Heart left ventricle (tissue), 16 donors: ENCODE measurements around the gene CDH13. TPM values are rescaled to one million over a fixed set of nuclear protein-coding genes. Genes with fewer than 3 reads are reported as not detected.

Experiments
- ATAC-seq, 4 donors: fragments of 200-7000 bp; cut with Tn5 transposase; one replicate each; pipeline ENCODE4 v1.9.1; 2020 to 2022; ENCODE audit warnings: moderate library complexity in 4 of 4, mild to moderate bottlenecking in 3 of 4, moderate number of reproducible peaks in 1 of 4
- DNase-seq, 5 donors: peaks; one replicate each; pipeline ENCODE4 v3.0.0-alpha.2; 2020
- H3K27ac ChIP-seq, 12 donors: fragments of 200-600 bp; sonication (generic) in 4 of 12; one replicate each; pipeline versions ENCODE4 v1.5.0 to v1.8.0; 2016 to 2022; ENCODE audit warnings: mild to moderate bottlenecking in 2 of 12
- H3K27me3 ChIP-seq, 9 donors: fragments of 200-600 bp; sonication (generic) in 2 of 9; one replicate each; pipeline versions ENCODE4 v1.5.1 to v1.8.0; 2016 to 2022; ENCODE audit warnings: mild to moderate bottlenecking in 3 of 9
- H3K36me3 ChIP-seq, 9 donors: fragments of 200-600 bp; sonication (generic) in 2 of 9; one replicate each; pipeline versions ENCODE4 v1.5.0 to v1.8.0; 2018 to 2022; ENCODE audit warnings: mild to moderate bottlenecking in 2 of 9
- H3K4me1 ChIP-seq, 12 donors: fragments of 200-600 bp; sonication (generic) in 4 of 12; one replicate each; pipeline versions ENCODE4 v1.5.0 to v1.8.0; 2016 to 2022; ENCODE audit warnings: mild to moderate bottlenecking in 3 of 12
- H3K4me3 ChIP-seq, 12 donors: fragments of 200-600 bp; sonication (generic) in 4 of 12; one replicate each; pipeline versions ENCODE4 v1.5.0 to v1.8.0; 2017 to 2022; ENCODE audit warnings: mild to moderate bottlenecking in 9 of 12, moderate library complexity in 4 of 12
- H3K9me3 ChIP-seq, 12 donors: fragments of 200-600 bp; sonication (generic) in 4 of 12; one replicate each; pipeline versions ENCODE4 v1.5.0 to v1.8.0; 2016 to 2022; ENCODE audit warnings: mild to moderate bottlenecking in 1 of 12
- POLR2A ChIP-seq, 2 donors: fragments of 450-650 bp; IDR thresholded peaks; one replicate each; pipeline ENCODE4 v1.6.1; 2017; ENCODE audit warnings: antibody characterized with exemption in 2 of 2, mild to moderate bottlenecking in 2 of 2, moderate library complexity in 2 of 2
- WGBS, 4 donors: extraction: QIAGEN DNeasy Blood & Tissue Kit in 2 of 4; methylation state at CpG; one replicate each; pipeline versions ENCODE4 v1.1.5 to v1.1.7; 2013 to 2018; 5-methylcytosine and 5-hydroxymethylcytosine counted together
- intact Hi-C, 10 donors: fragments of 100-400 bp; cut with DNase I; formaldehyde crosslinking; loops; one replicate each; pipeline versions ENCODE4 v1.11.1 to v1.14.2; 2022
- polyA plus RNA-seq, 2 donors: library from polyadenylated mRNA; stranded (reverse); fragments of 200-250 nt; gene quantifications; one replicate each; pipeline ENCODE4 v1.2.3, GENCODE V29; 2013
- total RNA-seq, 9 donors: library from RNA; depleted of rRNA in 2 of 9; stranded (reverse); fragments of >200 nt in 2 of 9; fragmentation: NEBNext Ultra II Directional in 3 of 9; extraction: Animal tissue kit (Norgen Biotek cat#: 25700) in 3 of 9; gene quantifications; one replicate each; pipeline versions ENCODE4 v1.1.0 to v1.2.4, GENCODE V29; 2016 to 2023
- TF ChIP-seq, protein P1 (sequence below), 12 donors: fragments of 200-600 bp; sonication (generic) in 4 of 12; IDR thresholded peaks; one replicate each; pipeline versions ENCODE4 v1.5.0 to v1.8.0; 2018 to 2022; ENCODE audit warnings: antibody characterized with exemption in 12 of 12, mild to moderate bottlenecking in 5 of 12
- donor health status: ischemic (EF 13 %, LVEDD 7.1; RV severe dilation, severe dysfunction).
- donor health status: healthy with polysubstance abuse.
- donor health status: DM: no; HTN: yes; CAD: no.
- donor health status: DM: no; HTN: no; CAD: no.
- donor health status: ischemic (EF 25% LVEDD 6.9; RV normal size, moderate dysfunction).
- donor health status: ischemic (EF 25% LVEDD 5.7; RV mildly dilated, moderate dysfunction).
- donor health status: healthy.
- donor health status: DM: yes; HTN: yes; CAD: no.
- donor health status: ischemic (EF 35%, LVEDD 5.7; RV mildly dilated, moderate dysfunction).
- donor health status: nonischemic (EF 11% LVEDD 7.7; RV severe dilation, severe dysfunction).
- donor health status: DM: yes; HTN: yes; CAD: no.
- donor health status: PGD.
- donor health status: ischemic (EF 29% LVEDD 5.4; RV normal size, mild dysfunction).
- donor health status: nonischemic (EF 23%, LVEDD 6.1; RV moderate dilation, normal function).

Gene CDH13
- total and polyA plus RNA-seq, 11 donors: 15.0 to 172 (median 137) TPM

DNA sequence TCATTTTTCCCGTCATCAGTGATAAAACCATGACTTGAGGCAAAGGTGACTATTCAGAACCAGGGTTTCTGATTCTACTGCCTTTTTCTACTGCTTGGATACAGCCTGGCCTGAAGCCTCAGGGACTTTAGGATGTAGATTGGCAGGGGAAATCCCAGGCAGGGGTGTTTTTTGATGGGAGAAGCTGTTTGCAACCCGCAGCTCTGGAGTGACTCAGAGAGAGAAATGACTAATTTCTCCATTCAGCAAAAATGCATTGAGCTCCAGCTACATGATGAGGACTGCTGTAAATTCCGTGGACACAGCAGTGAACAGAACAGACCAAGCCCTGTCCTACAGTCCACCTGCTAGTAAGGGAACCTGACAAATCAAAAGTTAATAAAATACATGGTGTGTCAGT, 560.6 kb downstream of the CDH13 start:
- ATAC-seq (no peak), DNase-seq (no peak)
- H3K4me1 ChIP-seq: no peaks in the 10 kb centered on the region
- no peak overlapping the region for H3K27ac ChIP-seq
- H3K9me3 ChIP-seq: no peaks in the 10 kb centered on the region
- WGBS, 4 donors: 61 to 88% (median 83%) methylated on average over 3 of the region's 3 CpGs
- no peaks in the 10 kb centered on the region for H3K36me3 ChIP-seq
- H3K27me3 ChIP-seq: no peaks in the 10 kb centered on the region
- intact Hi-C loops: no loop called here
- no peak overlapping the region for H3K4me3 ChIP-seq
- TF ChIP-seq POLR2A (IDR thresholded peaks at IDR 0.05): no peak
- TF ChIP-seq, protein P1, sequence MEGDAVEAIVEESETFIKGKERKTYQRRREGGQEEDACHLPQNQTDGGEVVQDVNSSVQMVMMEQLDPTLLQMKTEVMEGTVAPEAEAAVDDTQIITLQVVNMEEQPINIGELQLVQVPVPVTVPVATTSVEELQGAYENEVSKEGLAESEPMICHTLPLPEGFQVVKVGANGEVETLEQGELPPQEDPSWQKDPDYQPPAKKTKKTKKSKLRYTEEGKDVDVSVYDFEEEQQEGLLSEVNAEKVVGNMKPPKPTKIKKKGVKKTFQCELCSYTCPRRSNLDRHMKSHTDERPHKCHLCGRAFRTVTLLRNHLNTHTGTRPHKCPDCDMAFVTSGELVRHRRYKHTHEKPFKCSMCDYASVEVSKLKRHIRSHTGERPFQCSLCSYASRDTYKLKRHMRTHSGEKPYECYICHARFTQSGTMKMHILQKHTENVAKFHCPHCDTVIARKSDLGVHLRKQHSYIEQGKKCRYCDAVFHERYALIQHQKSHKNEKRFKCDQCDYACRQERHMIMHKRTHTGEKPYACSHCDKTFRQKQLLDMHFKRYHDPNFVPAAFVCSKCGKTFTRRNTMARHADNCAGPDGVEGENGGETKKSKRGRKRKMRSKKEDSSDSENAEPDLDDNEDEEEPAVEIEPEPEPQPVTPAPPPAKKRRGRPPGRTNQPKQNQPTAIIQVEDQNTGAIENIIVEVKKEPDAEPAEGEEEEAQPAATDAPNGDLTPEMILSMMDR (IDR thresholded peaks at IDR 0.05): no peak

DNA sequence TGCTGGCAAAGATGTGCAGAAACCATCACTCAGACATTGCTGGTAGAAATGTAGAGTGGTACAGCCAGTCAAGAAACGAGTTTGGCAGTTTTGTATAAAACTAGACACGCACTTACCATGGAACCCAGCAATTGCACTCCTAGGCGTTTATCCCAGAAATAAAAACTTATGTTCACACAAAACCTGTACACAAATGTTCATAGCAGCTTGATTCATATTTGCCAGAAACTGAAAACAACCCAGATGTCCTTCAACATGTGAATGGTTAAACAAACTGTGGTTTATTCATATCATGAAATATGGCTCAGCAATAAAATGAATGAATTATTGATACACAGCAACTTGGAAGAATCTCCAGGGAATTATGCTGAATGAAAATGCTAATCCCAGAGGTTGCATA, 570.0 kb downstream of the CDH13 start:
- Histone ChIP-seq H3K27ac (no peak overlapping the region), H3K9me3 (peaks cover 0 to 4% (median 0%) of the 10 kb centered on the region in 12 donors), H3K4me3 (no peak overlapping the region), H3K36me3 (no peaks in the 10 kb centered on the region), H3K27me3 (no peaks in the 10 kb centered on the region), H3K4me1 (no peaks in the 10 kb centered on the region)
- 92 to 98% (median 96%) methylated on average over 3 of the region's 3 CpGs for WGBS, 4 donors
- DNase-seq (no peak), ATAC-seq (no peak)
- TF ChIP-seq, protein P1 (IDR thresholded peaks at IDR 0.05): no peak
- no peak for TF ChIP-seq POLR2A (IDR thresholded peaks at IDR 0.05)
- intact Hi-C loops: no loop called here

DNA sequence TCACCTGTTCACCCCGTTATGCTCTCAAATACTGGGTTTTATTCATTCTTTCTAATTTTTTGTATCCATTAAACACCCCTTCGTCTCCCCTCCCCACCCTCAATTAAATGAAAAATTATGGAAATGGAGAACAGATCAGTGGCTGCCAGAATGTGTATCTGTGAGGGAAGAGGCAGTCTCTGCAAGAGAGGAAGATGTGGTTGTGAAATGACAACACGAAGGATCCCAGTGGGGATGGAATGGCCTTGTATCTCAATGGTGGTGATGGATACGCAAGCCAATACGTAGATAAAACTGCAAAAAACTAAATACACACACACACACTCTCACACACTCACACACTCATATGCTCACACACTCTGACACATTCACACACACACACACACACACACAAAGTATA, 570.7 kb downstream of the CDH13 start:
- no peak for TF ChIP-seq POLR2A (IDR thresholded peaks at IDR 0.05)
- TF ChIP-seq, protein P1 (IDR thresholded peaks at IDR 0.05): no peak
- intact Hi-C loops: no loop called here
- no peak for ATAC-seq
- 91 to 96% (median 93%) methylated on average over 5 of the region's 5 CpGs for WGBS, 4 donors
- Histone ChIP-seq H3K4me3 (no peak overlapping the region), H3K27me3 (no peaks in the 10 kb centered on the region), H3K9me3 (peaks cover 0 to 4% (median 0%) of the 10 kb centered on the region in 12 donors), H3K4me1 (no peaks in the 10 kb centered on the region), H3K36me3 (no peaks in the 10 kb centered on the region), H3K27ac (no peak overlapping the region)
- no peak for DNase-seq

DNA sequence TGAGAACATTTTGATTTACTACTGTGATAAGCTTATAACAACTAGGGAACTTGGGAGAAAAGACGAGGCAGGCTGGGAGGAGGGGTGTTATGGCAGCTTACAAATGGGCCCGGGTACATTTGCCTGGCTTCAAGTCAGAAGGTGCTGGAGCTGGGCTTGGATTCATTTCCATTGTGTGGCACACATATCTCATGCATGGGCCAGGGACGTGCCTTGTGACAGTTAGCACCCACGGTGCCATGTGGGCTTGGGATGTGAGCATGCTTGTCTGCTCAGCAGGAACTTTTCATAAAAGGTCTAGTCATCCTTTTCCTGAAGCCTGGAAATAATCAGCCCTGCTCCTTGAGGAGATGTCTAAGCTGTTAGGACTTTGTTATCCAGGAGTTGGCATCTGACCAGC, 572.2 kb downstream of the CDH13 start:
- no peak for ATAC-seq
- intact Hi-C loops: no loop called here
- Histone ChIP-seq H3K4me3 (no peak overlapping the region), H3K9me3 (peaks cover 0 to 4% (median 0%) of the 10 kb centered on the region in 12 donors), H3K36me3 (no peaks in the 10 kb centered on the region), H3K4me1 (no peaks in the 10 kb centered on the region), H3K27ac (no peak overlapping the region), H3K27me3 (no peaks in the 10 kb centered on the region)
- 52 to 82% (median 71%) methylated on average over 4 of the region's 4 CpGs for WGBS, 4 donors
- TF ChIP-seq, protein P1 (IDR thresholded peaks at IDR 0.05): no peak
- no peak for TF ChIP-seq POLR2A (IDR thresholded peaks at IDR 0.05)
- no peak for DNase-seq
